AG04450 (cell line): ENCODE data around the gene PCMTD2. TPM values are rescaled to one million over a fixed set of nuclear protein-coding genes. Genes with fewer than 3 reads are reported as not detected.
A peak's percentile ranks its signal among the peaks of the same experiment; 100 is the strongest.
"Not testable (repeated sequence)": the region's sequence is repeated elsewhere in the genome, so short reads cannot be mapped to it uniquely, and the experiment has no call there.

Source experiments
- CTCF ChIA-PET: fragments of 300-600, 350-600 bp; formaldehyde crosslinking; extraction: SDS; loops from one replicate; lab custom pipeline; 2022; ENCODE audit warnings: antibody characterized with exemption, inconsistent platforms; lab: Charles Lee
- POLR2A ChIA-PET: fragments of 350-600 bp; formaldehyde crosslinking; extraction: SDS; loops from one replicate; lab custom pipeline; 2021; ENCODE audit warnings: antibody characterized with exemption, inconsistent platforms; lab: Yijun Ruan, JAX
- DNase-seq: peaks from one replicate; pipeline ENCODE4 v3.0.0-alpha.2; 2011; ENCODE audit warnings: low read depth, low spot score
- H3K27ac ChIP-seq: one replicate; pipeline ENCODE4 v1.5.1; 2012; ENCODE audit warnings: low read depth, low read length, control low read depth
- H3K27me3 ChIP-seq: one replicate; pipeline ENCODE4 v1.6.0; 2012; ENCODE audit warnings: low read length; ENCODE audit not compliant: control insufficient read depth, insufficient read depth
- H3K4me3 ChIP-seq: 2 replicates; pipeline ENCODE4 v1.5.1; 2011; ENCODE audit warnings: mild to moderate bottlenecking, low read depth, low read length, control low read depth
- H3K9me3 ChIP-seq: 2 replicates; pipeline ENCODE4 v1.5.1; 2012; ENCODE audit warnings: low read length; ENCODE audit not compliant: control insufficient read depth, insufficient read depth
- CTCF ChIP-seq: IDR thresholded peaks from 2 replicates; pipeline ENCODE4 v1.5.1; 2011; ENCODE audit warnings: low read depth, low read length, control low read depth, inconsistent platforms
- polyA plus RNA-seq: library from polyadenylated mRNA; depleted of rRNA; stranded (reverse); fragments of >200 nt; gene quantifications from 2 replicates; pipeline ENCODE4 v1.2.3, GENCODE V29; 2011

Gene PCMTD2
- polyA plus RNA-seq, 1 experiment: 42.7 TPM

GRCh38 chr20:64278317-64278681 lies 22.8 kb downstream of the PCMTD2 start:
- POLR2A ChIA-PET: no interaction called here
- no peak for TF ChIP-seq CTCF
- Histone ChIP-seq H3K27me3 (peaks cover 7% of the 10 kb centered on the region), H3K9me3 (no peaks in the 10 kb centered on the region), H3K27ac (no peak overlapping the region), H3K4me3 (no peak overlapping the region)
- CTCF ChIA-PET: no interaction called here
- DNase-seq: no peak

- TF ChIP-seq CTCF: no peak
- no peaks in the 10 kb centered on the region for H3K9me3 ChIP-seq
- CTCF ChIA-PET: no interaction called here
- POLR2A ChIA-PET: no interaction called here
- H3K4me3 ChIP-seq: no peak overlapping the region
- H3K27me3 ChIP-seq: peaks cover 8% of the 10 kb centered on the region
- no peak overlapping the region for H3K27ac ChIP-seq
- DNase-seq: no peak
Measured at GRCh38 chr20:64279826-64280459, 24.4 kb downstream of the PCMTD2 start.

GRCh38 chr20:64280460-64280843 lies 24.9 kb downstream of the PCMTD2 start:
- H3K27ac ChIP-seq: no peak overlapping the region
- ChIA-PET POLR2A (no interaction called here), CTCF (no interaction called here)
- H3K4me3 ChIP-seq: no peak overlapping the region
- no peaks in the 10 kb centered on the region; the same call in 1 of the 2 replicates for H3K9me3 ChIP-seq
- TF ChIP-seq CTCF: no peak
- H3K27me3 ChIP-seq: peaks cover 8% of the 10 kb centered on the region
- no peak for DNase-seq

- no peak overlapping the region for H3K4me3 ChIP-seq
- CTCF ChIA-PET: no interaction called here
- POLR2A ChIA-PET: no interaction called here
- peaks cover 8% of the 10 kb centered on the region for H3K27me3 ChIP-seq
- no peak overlapping the region for H3K27ac ChIP-seq
- H3K9me3 ChIP-seq: peaks cover 14% of the 10 kb centered on the region; the same call in 1 of the 2 replicates
- no peak for TF ChIP-seq CTCF
- no peak for DNase-seq
Measured at GRCh38 chr20:64283646-64284045, 28.1 kb downstream of the PCMTD2 start.

- H3K27me3 ChIP-seq, DNase-seq, POLR2A ChIA-PET, CTCF ChIA-PET, H3K4me3 ChIP-seq, H3K27ac ChIP-seq: not testable (repeated sequence)
- TF ChIP-seq CTCF: peak; percentile 48
- H3K9me3 ChIP-seq: peaks cover 14% of the 10 kb centered on the region; the same call in 1 of the 2 replicates
Measured at GRCh38 chr20:64285579-64286446, 30.3 kb downstream of the PCMTD2 start.

GRCh38 chr20:64286447-64287263 lies 31.1 kb downstream of the PCMTD2 start:
- DNase-seq, H3K4me3 ChIP-seq, CTCF ChIA-PET, H3K27me3 ChIP-seq, POLR2A ChIA-PET, H3K27ac ChIP-seq: not testable (repeated sequence)
- H3K9me3 ChIP-seq: peaks cover 14% of the 10 kb centered on the region; the same call in 1 of the 2 replicates

- H3K27ac ChIP-seq, H3K27me3 ChIP-seq, CTCF ChIA-PET, H3K4me3 ChIP-seq, DNase-seq, POLR2A ChIA-PET: not testable (repeated sequence)
- peaks cover 14% of the 10 kb centered on the region; the same call in 1 of the 2 replicates for H3K9me3 ChIP-seq
Measured at GRCh38 chr20:64287264-64287590, 31.7 kb downstream of the PCMTD2 start.
